Mammary epithelial cell (primary cell): ENCODE results near the gene PCDH8.

Source experiments
- CTCF ChIP-seq, 2 donors: IDR thresholded peaks in 1 of 2; conservative IDR thresholded peaks in 1 of 2; 2 replicates each; pipeline ENCODE4 v1.5.1; 2011 to 2012; ENCODE audit warnings: inconsistent platforms in 2 of 2, low read length in 2 of 2, mild to moderate bottlenecking in 2 of 2, control low read depth in 1 of 2, low read depth in 1 of 2; ENCODE audit not compliant: insufficient read depth in 1 of 2; ENCODE audit errors: extremely low read depth in 1 of 2
- EZH2 ChIP-seq: IDR thresholded peaks from 2 replicates; pipeline ENCODE4 v1.6.1; 2012; ENCODE audit warnings: low read length, inconsistent platforms, borderline replicate concordance

GRCh38 chr13:52830946-52831345 is 17.5 kb downstream of the PCDH8 start:
- TF ChIP-seq CTCF (conservative IDR thresholded peaks at IDR 0.05 in 1 of 2, IDR thresholded peaks at IDR 0.05 in 1 of 2; ENCODE audit: extremely low read depth in 1 of 2, insufficient read depth in 1 of 2, low read depth in 1 of 2, low read length in 2 of 2): no peak
- TF ChIP-seq EZH2: no peak
